Measurements from ENCODE around the gene CDKN1C.
A peak's percentile ranks its signal among the peaks of the same experiment; 100 is the strongest.

CDKN1C gene

GRCh38 chr11:2920343-2920742 lies 34.8 kb upstream of the CDKN1C start:
- DNase-seq (ENCODE audit: low spot score in 2 of 2), result no peak

DNA sequence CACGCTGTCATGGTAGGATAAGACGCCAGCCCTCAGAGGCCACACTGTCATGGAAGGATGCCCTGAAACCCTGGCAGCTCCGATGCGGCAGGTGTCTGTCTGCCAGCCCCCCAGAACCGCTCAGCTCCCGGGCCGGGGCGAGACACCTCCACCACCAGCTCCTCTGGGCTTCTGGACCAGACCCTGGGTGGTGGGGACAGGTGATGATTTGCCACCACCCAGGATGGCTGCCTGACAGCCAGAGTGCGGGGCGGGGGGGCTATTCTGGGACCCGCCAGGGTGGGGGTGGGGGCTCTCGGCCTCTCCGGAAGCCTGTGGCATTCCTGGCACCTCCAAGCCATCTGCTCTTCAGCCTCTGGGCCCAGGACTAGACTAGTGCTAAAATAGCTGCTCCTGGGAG lies 34.3 kb upstream of the CDKN1C start:
- ATAC-seq (replicated peaks; ENCODE audit: extremely low read depth, poor library complexity, severe bottlenecking), result no peak
- no peak overlapping the region for H3K4me3 Mint-ChIP-seq

More at GRCh38 chr11:2920343-2920742, 34.8 kb upstream of the CDKN1C start:
- Mint-ChIP-seq H3K4me1 (no peaks in the 10 kb centered on the region), H3K36me3 (ENCODE audit: insufficient read depth) (no peaks in the 10 kb centered on the region), H3K9me3 (no peaks in the 10 kb centered on the region), H3K27ac (ENCODE audit: low read depth) (no peak overlapping the region), H3K4me3 (no peak overlapping the region), H3K27me3 (no peaks in the 10 kb centered on the region)
- no peak for ATAC-seq (replicated peaks; ENCODE audit: extremely low read depth, poor library complexity, severe bottlenecking)

GRCh38 chr11:2919188-2919587 lies 33.6 kb upstream of the CDKN1C start:
- H3K27ac Mint-ChIP-seq (ENCODE audit: low read depth), result no peak overlapping the region

More for the DNA sequence above, 34.3 kb upstream of the CDKN1C start:
- Mint-ChIP-seq H3K9me3 (no peaks in the 10 kb centered on the region), H3K27ac (ENCODE audit: low read depth) (no peak overlapping the region), H3K27me3 (no peaks in the 10 kb centered on the region), H3K36me3 (ENCODE audit: insufficient read depth) (no peaks in the 10 kb centered on the region), H3K4me1 (no peaks in the 10 kb centered on the region)
- no peak for DNase-seq (ENCODE audit: low spot score in 2 of 2)

DNA sequence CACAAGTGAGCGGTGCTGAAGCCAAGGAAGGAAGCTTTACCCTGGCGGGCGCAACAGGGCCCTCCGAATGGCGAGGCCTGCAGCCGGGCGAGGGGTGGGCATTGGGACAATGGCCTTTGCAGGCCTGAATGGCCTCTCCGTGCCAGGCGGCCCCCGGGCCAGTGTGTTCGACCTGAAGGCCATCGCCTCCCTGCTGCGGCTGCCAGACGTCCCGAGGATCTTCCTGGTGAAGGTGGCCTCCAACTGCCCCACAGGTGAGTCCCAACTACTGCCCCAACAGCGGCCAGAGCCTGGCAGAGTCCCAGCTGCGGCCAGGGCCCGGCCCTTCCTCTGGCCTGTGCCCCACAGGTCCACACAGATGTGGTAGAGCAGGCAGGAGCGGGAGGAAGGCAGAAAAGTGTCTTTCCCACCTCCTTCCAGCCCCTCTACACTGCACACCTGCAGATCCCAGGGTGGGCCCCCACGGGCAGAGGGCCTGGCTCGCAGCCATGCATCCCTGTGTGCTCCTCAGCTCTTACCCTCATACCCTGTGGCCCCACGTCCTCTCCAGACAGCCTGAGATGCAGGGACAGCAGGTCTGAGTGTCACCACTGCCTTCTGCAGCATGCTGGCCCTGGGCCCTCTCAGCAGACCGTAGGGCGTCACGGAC lies 32.4 kb upstream of the CDKN1C start:
- no peak for ATAC-seq (replicated peaks; ENCODE audit: extremely low read depth, poor library complexity, severe bottlenecking)
- no peaks in the 10 kb centered on the region for H3K36me3 Mint-ChIP-seq (ENCODE audit: insufficient read depth)
- H3K4me3 Mint-ChIP-seq, result no peak overlapping the region
- peaks cover 11% of the 10 kb centered on the region for H3K4me1 Mint-ChIP-seq
- no peaks in the 10 kb centered on the region for H3K27me3 Mint-ChIP-seq
- DNase-seq (ENCODE audit: low spot score in 2 of 2), result no peak
- no peak overlapping the region for H3K27ac Mint-ChIP-seq (ENCODE audit: low read depth)
- H3K9me3 Mint-ChIP-seq, result no peaks in the 10 kb centered on the region

More at GRCh38 chr11:2919188-2919587, 33.6 kb upstream of the CDKN1C start:
- no peak for DNase-seq (ENCODE audit: low spot score in 2 of 2)
- Mint-ChIP-seq H3K4me1 (no peaks in the 10 kb centered on the region), H3K4me3 (no peak overlapping the region), H3K9me3 (no peaks in the 10 kb centered on the region), H3K27me3 (no peaks in the 10 kb centered on the region), H3K36me3 (ENCODE audit: insufficient read depth) (no peaks in the 10 kb centered on the region)
- no peak for ATAC-seq (replicated peaks; ENCODE audit: extremely low read depth, poor library complexity, severe bottlenecking)

- no peaks in the 10 kb centered on the region for H3K27me3 Mint-ChIP-seq
- no peak for DNase-seq (ENCODE audit: low spot score in 2 of 2)
- no peak overlapping the region for H3K4me3 Mint-ChIP-seq
- no peaks in the 10 kb centered on the region for H3K36me3 Mint-ChIP-seq (ENCODE audit: insufficient read depth)
- peaks cover 11% of the 10 kb centered on the region for H3K4me1 Mint-ChIP-seq
- no peaks in the 10 kb centered on the region for H3K9me3 Mint-ChIP-seq
- no peak overlapping the region for H3K27ac Mint-ChIP-seq (ENCODE audit: low read depth)
- ATAC-seq (replicated peaks; ENCODE audit: extremely low read depth, poor library complexity, severe bottlenecking), result no peak
These were observed 31.5 kb upstream of the CDKN1C start for GRCh38 chr11:2916892-2917645.

DNA sequence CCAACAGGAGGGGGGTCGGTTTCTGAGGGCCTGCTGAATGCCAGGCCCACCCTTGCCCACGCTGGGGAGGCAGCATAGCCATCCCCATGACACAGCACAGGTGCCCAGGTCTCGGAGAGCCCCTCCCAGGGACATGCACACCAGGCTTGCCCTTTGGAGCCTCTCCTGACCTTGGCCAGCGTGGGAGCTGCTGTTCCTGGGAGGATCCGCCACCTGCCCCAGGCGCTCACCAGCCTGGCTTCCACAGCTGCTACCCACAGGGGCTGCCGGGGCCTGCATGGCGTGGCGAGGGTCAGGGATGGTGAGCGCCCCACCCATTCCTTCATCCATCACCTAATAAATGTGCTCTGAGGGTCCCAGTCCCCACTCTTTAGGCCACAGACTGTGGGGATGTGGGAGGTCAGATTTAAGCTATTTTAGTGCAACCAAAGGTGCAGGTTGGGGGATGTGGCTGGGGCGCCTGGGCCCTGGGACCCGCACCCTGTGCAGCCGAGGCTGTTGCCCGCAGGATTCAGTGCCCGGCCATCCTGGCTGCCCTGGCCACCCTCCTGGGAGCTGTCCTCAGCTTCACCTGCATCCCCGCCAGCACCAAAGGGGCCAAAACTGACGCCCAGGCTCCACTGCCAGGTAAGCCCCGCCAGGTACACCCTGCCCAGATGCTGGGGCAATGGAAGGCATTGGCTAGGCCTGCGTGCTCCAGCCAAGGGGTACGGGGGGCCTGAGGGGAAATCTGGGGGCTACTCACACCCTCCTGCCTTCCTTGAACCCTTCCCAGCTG lies 30.7 kb upstream of the CDKN1C start:
- Mint-ChIP-seq H3K9me3 (no peaks in the 10 kb centered on the region), H3K27ac (ENCODE audit: low read depth) (no peak overlapping the region), H3K27me3 (no peaks in the 10 kb centered on the region), H3K36me3 (ENCODE audit: insufficient read depth) (no peaks in the 10 kb centered on the region), H3K4me1 (peaks cover 17% of the 10 kb centered on the region), H3K4me3 (no peak overlapping the region)
- DNase-seq (ENCODE audit: low spot score in 2 of 2) (no peak), ATAC-seq (replicated peaks; ENCODE audit: extremely low read depth, poor library complexity, severe bottlenecking) (no peak)

GRCh38 chr11:2915473-2915872 lies 29.9 kb upstream of the CDKN1C start:
- no peaks in the 10 kb centered on the region for H3K36me3 Mint-ChIP-seq (ENCODE audit: insufficient read depth)

DNA sequence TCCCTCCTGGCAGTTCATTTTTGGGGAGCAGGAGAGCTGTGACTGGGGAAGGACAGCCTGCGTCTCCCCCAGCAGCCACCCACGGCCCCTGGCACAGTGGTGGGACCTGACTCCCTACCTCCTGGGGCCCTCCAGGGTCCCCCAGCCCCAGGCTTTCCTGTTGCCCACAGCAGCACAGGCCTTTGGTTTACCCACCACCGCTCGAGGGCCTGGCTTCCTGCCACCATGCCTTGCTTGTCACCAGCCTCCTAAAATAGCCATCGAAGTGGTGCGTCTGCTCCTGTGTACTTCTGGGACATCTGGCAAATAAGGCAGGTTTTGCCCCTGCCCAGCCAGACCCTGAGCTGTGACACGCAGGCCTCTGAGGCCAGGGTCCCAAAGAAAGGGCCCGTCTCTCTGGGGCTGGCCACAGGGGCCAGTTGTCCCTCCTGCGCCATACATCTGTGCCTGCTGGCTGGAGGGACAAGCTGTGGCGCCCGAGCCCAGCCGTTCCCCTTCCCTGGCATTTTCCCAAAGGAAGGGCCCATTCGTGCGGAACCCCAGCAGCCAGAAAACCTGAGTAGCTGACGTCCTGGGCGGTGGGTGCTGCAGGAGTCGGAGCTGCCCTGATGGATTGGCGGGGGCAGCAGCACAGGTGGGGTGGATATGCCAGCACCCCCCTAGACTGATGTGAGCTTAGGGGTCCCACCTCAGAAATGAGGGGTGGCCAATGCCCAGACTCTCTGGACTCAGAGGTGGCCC lies 29.1 kb upstream of the CDKN1C start:
- H3K4me1 Mint-ChIP-seq, result peaks cover 22% of the 10 kb centered on the region
- no peak for DNase-seq (ENCODE audit: low spot score in 2 of 2)
- H3K9me3 Mint-ChIP-seq, result no peaks in the 10 kb centered on the region
- no peak for ATAC-seq (replicated peaks; ENCODE audit: extremely low read depth, poor library complexity, severe bottlenecking)
- H3K36me3 Mint-ChIP-seq (ENCODE audit: insufficient read depth), result no peaks in the 10 kb centered on the region
- no peak overlapping the region for H3K27ac Mint-ChIP-seq (ENCODE audit: low read depth)
- H3K4me3 Mint-ChIP-seq, result no peak overlapping the region
- H3K27me3 Mint-ChIP-seq, result no peaks in the 10 kb centered on the region

More at GRCh38 chr11:2915473-2915872, 29.9 kb upstream of the CDKN1C start:
- DNase-seq (ENCODE audit: low spot score in 2 of 2) (no peak), ATAC-seq (replicated peaks; ENCODE audit: extremely low read depth, poor library complexity, severe bottlenecking) (no peak)
- Mint-ChIP-seq H3K4me1 (peaks cover 18% of the 10 kb centered on the region), H3K27ac (ENCODE audit: low read depth) (no peak overlapping the region), H3K9me3 (no peaks in the 10 kb centered on the region), H3K4me3 (no peak overlapping the region), H3K27me3 (no peaks in the 10 kb centered on the region)

- ATAC-seq (replicated peaks; ENCODE audit: extremely low read depth, poor library complexity, severe bottlenecking) (no peak), DNase-seq (ENCODE audit: low spot score in 2 of 2) (no peak)
- Mint-ChIP-seq H3K9me3 (no peaks in the 10 kb centered on the region), H3K4me3 (peak overlapping the region; percentile 41), H3K27ac (ENCODE audit: low read depth) (no peak overlapping the region), H3K27me3 (no peaks in the 10 kb centered on the region), H3K36me3 (ENCODE audit: insufficient read depth) (no peaks in the 10 kb centered on the region), H3K4me1 (peaks cover 22% of the 10 kb centered on the region)
These were observed 28.2 kb upstream of the CDKN1C start for GRCh38 chr11:2913776-2914175.

DNA sequence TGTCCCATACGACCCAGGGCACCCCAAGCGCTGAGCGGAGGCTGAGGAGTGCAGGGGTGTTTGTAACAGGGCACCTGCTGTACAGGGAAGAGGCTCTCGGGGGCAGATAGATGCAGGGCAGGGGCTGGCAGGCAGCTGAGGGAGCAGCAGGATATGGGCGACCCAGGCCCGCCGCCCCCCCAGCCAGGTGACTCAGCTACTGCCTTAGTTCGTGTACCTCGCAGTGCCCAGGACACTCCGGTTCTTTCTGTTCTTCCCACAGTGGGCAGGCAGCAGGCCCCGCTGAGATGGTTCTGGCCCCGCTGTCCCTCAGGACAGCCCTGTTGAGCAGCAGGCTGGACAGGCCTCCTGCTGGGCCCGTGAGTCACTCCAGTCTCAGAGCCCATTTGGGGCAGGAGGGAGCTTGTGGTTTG lies 27.4 kb upstream of the CDKN1C start:
- no peak overlapping the region for H3K4me3 Mint-ChIP-seq

GRCh38 chr11:2912498-2912897 lies 26.9 kb upstream of the CDKN1C start:
- Mint-ChIP-seq H3K9me3 (no peaks in the 10 kb centered on the region), H3K27me3 (no peaks in the 10 kb centered on the region), H3K36me3 (ENCODE audit: insufficient read depth) (peaks cover 2% of the 10 kb centered on the region), H3K4me3 (no peak overlapping the region), H3K27ac (ENCODE audit: low read depth) (no peak overlapping the region), H3K4me1 (peaks cover 22% of the 10 kb centered on the region)
- no peak for DNase-seq (ENCODE audit: low spot score in 2 of 2)
- no peak for ATAC-seq (replicated peaks; ENCODE audit: extremely low read depth, poor library complexity, severe bottlenecking)

More for the DNA sequence above, 27.4 kb upstream of the CDKN1C start:
- peaks cover 22% of the 10 kb centered on the region for H3K4me1 Mint-ChIP-seq
- ATAC-seq (replicated peaks; ENCODE audit: extremely low read depth, poor library complexity, severe bottlenecking) (no peak), DNase-seq (ENCODE audit: low spot score in 2 of 2) (no peak)
- peaks cover 2% of the 10 kb centered on the region for H3K36me3 Mint-ChIP-seq (ENCODE audit: insufficient read depth)
- no peaks in the 10 kb centered on the region for H3K9me3 Mint-ChIP-seq
- no peaks in the 10 kb centered on the region for H3K27me3 Mint-ChIP-seq
- H3K27ac Mint-ChIP-seq (ENCODE audit: low read depth), result peak overlapping the region; percentile 64

GRCh38 chr11:2911785-2912391 lies 26.3 kb upstream of the CDKN1C start:
- no peak for DNase-seq (ENCODE audit: low spot score in 2 of 2)
- Mint-ChIP-seq H3K27ac (ENCODE audit: low read depth) (no peak overlapping the region), H3K4me1 (peaks cover 22% of the 10 kb centered on the region)

More at GRCh38 chr11:2911785-2912391, 26.3 kb upstream of the CDKN1C start:
- H3K4me3 Mint-ChIP-seq, result no peak overlapping the region
- H3K27me3 Mint-ChIP-seq, result no peaks in the 10 kb centered on the region
- no peaks in the 10 kb centered on the region for H3K9me3 Mint-ChIP-seq
- peaks cover 2% of the 10 kb centered on the region for H3K36me3 Mint-ChIP-seq (ENCODE audit: insufficient read depth)
- ATAC-seq (replicated peaks; ENCODE audit: extremely low read depth, poor library complexity, severe bottlenecking), result no peak

Measured in central memory CD8-positive, alpha-beta T cell (primary cell).